NCI-H1417 (cell line): Measurements from ENCODE around the gene CD46.
"Not testable (repeated sequence)": the region's sequence is repeated elsewhere in the genome, so short reads cannot be mapped to it uniquely, and the experiment has no call there.

Experiments used
- DNase-seq, 3 experiments: peaks; one replicate each; lab custom pipeline; 2025; lab: John Stamatoyannopoulos, UW

CD46 gene

GRCh38 chr1:207751790-207752455, at the start of gene CD46:
Gene CD46, plus strand, starts transcription at chr1:207752054. Its CDS starts 159 bp downstream, at chr1:207752213.
- DNase-seq, result peak; percentile 88 to 97 (median 96)

DNA sequence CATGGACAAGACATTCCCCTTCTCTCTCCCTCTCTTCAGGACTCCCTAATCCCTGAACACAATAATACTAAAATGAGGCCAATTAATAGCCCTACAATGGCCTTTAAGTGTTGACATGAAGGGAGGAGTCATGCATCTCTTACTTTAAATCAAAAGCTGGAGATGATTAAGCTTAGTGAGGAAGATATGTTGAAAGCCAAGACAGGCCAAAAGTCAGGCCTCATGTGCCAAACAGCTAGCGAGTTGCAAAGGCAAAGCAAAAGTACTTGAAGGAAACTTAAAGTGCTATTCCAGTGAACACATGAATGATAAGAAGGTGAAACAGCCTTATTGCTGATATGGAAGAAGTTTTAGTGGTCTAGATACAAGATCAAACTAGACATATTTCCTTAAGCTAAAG, 49.5 kb upstream of the CD46 start:
- no peak for DNase-seq

DNA sequence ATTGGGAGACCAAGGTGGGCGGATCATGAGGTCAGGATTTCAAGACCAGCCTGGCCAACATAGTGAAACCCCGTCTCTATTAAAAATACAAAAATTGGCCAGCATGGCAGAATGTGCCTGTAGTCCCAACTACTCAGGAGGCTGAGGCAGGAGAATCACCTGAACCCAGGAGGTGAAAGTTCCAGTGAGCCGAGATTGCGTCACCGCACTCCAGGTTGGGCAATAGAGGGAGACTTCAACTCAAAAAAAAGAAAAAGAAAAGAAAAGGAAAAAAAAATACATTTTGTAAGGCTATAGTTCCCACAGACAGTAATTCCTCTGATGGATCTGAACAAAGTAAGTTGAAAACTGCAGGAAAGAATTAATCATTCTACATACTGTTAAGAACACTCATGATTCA, 48.1 kb upstream of the CD46 start:
- DNase-seq, result no peak

- DNase-seq, result not testable (repeated sequence)
These were observed 43.9 kb upstream of the CD46 start for GRCh38 chr1:207708004-207708403.

DNA sequence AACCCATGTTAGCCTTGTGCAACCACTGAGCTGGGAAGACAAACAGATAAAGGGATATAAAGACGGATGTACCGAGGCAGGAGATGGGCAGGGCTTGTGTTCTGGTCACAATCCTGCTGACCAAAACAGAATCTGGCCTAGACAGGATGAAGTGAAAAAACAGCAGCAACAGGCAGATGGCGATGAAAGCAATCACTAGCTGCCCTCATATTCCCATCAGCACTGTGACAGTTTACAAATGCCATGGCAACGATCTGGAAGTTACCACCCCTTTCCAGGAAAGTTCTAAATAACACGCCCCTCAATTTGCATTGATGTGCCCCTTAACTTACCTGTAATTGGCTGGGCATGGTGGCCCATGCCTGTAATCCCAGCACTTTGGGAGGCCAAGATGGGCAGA, 40.6 kb upstream of the CD46 start:
- peak in 1 of 3 experiments; percentile 15 for DNase-seq

- DNase-seq, result not testable (repeated sequence)
These were observed 39.2 kb upstream of the CD46 start for GRCh38 chr1:207712701-207713100.

DNA sequence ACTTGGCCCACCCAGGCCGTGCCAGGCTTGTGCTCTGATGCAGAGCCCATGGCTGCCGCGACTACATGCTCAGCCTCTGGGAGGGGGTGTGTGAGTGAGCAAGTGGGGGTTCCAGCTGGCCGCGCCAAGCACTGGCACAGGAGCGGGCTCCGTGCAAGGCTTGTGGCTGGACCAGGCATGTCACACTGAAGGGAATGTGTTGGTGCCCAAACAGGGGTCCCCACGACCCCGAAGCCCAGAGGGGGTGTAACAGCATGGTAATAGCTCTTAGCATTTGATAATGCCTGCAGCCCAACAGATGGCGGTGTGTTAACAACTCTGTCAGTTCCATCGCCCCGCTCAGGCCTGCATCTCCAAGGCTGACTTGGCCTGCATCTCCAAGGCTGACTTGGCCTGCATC, 38.3 kb upstream of the CD46 start:
- DNase-seq, result no peak

DNA sequence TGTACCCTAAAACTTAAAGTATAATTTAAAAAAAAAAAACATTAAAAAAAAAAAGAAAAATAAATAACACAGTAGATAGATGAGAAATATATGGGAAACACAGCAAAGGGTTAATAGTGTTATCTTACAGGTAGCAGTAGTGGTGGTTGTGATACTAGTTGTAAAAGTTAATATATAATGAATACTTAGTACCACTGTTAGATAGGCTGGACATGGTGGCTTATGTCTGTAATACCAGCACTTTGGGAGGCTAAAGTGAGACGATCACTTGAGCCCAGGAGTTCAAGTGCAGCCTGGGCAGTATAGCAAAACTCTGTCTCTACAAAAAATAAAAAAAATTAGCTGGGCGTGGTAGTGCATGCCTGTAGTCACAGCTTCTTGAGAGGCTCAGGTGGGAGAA, 32.6 kb upstream of the CD46 start:
- no peak for DNase-seq

DNA sequence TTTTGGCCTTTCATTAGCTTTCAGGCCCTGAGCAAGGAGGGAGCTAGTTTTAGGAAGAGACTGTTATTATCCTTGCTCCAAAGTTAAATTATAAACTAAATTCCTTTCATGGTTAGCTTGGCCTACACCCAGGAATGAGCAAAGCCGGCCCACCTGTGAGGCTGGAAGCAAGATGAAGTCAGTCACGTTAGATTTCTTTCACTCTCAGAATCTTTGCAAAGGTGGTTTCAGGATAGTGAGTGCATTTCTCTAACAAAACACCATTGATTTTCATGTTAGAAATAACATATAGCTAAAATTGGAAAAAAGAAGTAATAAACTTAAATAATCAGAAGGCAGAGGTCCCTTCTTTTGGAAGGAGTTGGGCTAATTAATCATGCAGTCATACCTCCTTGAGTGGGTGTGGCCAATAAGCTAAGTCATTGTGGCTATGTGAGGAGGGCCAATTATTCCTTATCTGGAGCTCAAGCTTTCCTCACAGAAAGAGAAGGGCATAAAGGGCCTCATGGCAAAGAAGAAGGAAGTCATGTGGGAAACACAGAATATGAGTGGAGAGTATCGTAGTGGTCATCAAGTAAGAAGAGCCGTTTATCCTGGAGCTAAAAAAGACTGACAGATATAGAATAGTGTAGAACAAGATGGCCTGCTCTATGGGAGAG, 23.5 kb upstream of the CD46 start:
- DNase-seq, result not testable (repeated sequence)

DNA sequence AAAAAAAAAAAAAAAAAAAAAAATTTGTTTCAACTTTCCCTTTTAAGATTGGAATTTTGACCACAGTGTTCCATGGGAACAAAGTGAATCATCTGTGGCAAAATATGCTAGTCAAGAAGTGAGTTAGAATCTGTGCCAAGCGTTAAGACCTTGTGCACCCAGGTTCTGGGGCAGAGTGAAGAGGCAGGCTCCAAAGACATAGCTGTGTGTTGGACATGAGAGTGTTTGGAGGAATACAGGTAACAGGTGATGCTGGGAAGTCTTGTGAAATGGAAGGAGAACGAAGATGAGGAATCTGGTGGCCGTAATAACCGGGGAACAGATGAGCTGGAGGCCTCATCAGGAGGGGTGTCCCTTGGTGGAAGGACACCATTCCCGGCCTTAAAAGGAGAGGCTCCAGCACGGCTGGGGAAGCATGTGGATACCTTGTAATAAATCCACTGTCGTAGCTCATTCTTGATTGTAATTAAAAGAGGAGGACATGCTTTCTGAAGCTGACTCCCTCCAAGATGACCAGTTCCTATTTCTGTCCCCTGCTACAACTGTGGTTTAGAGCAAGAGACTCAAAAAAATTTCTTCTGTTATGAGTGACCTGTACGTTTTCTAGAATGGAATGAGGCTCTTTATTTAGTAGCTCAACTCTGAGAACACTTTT, 14.2 kb upstream of the CD46 start:
- DNase-seq, result not testable (repeated sequence)

- DNase-seq, result peak in 1 of 3 experiments; percentile 20
These were observed 13.6 kb upstream of the CD46 start for GRCh38 chr1:207738158-207738659.

- DNase-seq, result no peak
These were observed 11.6 kb upstream of the CD46 start for GRCh38 chr1:207740207-207740606.

GRCh38 chr1:207742850-207743555, 8.9 kb upstream of the CD46 start:
- DNase-seq, result no peak

DNA sequence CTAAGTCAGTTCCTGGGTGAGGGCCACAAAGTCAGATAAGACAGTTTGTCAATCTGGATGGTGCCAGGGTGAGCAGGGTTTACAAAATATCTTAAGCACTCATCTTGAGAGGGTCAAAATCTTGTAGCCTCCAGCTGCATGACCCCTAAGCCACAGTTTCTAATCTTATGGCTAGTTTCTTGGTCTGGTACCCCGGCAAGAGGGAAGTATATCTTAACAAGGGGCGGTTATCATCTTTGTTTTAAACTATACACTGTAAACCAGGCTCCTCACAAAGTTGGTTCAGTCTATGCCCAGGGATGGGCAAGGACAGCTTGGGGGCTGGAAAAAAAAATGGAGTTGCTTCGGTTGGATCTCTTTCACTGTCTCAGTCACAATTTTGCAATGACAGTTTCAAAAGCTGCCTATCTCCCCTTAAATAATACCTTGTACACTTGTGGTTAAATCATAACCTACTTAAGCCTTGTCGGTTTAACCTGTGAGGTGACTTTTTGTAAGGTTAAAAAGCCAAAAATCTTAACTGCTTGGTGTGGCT, 7.8 kb upstream of the CD46 start:
- no peak for DNase-seq

DNA sequence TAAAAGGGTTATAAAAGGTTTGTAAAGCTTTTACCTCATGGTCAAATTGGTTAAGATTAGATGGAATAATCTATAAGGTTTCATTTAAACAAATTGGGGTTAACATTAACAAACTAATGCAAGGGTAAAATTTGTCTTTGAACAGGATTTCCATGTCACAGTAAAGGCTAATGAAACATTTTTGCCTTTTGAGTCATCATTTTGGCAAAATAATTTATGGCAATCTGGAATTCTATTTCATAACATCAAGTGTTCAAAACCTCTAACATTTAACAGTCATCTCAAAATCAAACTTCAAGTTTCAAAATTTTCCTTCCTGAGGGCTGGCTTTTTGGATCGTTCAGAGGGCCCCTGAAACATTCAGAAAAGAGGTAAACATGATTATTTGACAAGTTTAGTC, 6.6 kb upstream of the CD46 start:
- no peak for DNase-seq

- DNase-seq, result no peak
These were observed 5.8 kb upstream of the CD46 start for GRCh38 chr1:207745839-207746767.

GRCh38 chr1:207747627-207748492, 4.0 kb upstream of the CD46 start:
- DNase-seq, result no peak

DNA sequence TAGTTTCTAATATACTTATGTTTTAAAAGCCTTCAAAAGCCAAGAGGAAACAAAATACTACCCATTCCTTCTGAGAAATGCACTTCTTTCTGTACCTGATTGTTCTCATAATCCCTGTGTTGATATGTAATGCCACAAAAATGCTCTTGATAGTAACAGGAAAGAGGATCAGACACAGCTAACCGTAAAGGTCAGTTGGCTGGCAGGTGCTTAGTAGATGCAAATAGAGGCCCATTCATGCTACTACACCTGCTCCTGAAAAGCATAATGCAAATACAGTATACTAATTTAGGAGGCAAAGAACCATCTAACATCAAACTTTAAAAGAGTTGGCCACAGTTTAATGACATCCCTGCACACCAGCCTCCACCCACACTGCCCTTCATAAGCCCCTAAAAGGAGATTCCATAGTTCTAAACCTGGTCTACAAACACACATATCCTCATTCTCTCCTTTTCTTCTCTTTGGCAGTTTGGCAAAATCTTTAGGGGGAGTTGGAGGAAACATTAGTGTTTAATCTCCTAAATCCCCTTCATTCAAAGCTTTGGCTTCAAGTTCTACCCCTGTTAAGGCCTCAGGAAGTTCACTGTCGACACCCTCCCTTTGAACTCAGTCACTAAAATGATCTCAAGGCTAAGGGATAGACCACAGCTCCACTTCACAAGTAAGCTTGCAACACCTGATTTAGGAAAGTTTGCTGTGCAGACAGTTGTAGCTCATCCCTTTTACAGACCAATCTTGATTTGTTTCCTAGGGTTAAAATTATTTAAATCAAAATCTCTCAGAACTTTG, 2.9 kb upstream of the CD46 start:
- DNase-seq, result peak in 1 of 3 experiments; percentile 39
